ENCODE data around the gene RECQL5. TPM values are rescaled to one million over a fixed set of nuclear protein-coding genes. Genes with fewer than 3 reads are reported as not detected.

Gene RECQL5
- polyA plus RNA-seq, 1 donor: 51.9 TPM

DNA sequence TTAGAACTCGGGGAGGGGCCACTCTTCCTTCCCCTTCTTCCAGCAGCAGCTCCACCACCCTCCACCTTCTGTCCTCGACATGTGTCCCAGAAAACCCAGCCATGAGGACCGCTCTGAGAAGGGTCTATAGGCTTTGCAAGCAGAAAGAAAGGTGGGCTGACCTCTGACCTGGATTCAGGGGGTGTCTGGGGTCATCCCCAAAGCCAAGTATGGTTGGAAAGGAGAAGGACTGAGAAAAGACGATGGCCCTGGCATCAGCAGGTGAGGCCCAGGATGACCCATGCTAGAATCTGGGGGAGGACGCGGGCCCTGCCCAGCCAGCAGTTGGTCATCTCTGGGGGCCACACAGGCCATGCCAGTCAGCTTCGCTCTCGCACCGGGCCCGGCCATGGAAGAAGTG, 39.9 kb downstream of the RECQL5 start:
- Histone ChIP-seq H3K4me3 (ENCODE audit: low read length) (no peak overlapping the region), H3K27me3 (ENCODE audit: control insufficient read depth, insufficient read depth, low read length) (no peaks in the 10 kb centered on the region), H3K36me3 (ENCODE audit: control insufficient read depth, insufficient read depth, low read length) (peaks cover 89% of the 10 kb centered on the region), H3K4me1 (ENCODE audit: control insufficient read depth, insufficient read depth, low read length) (peaks cover under 1% of the 10 kb centered on the region), H3K9me3 (ENCODE audit: control insufficient read depth, low read depth, low read length) (peaks cover 2% of the 10 kb centered on the region), H3K27ac (ENCODE audit: low read length) (no peak overlapping the region)
- DNase-seq: no peak
- WGBS (ENCODE audit: insufficient coverage, low lambda C conversion rate): no CpG with 5 or more reads among the region's 10 CpGs

DNA sequence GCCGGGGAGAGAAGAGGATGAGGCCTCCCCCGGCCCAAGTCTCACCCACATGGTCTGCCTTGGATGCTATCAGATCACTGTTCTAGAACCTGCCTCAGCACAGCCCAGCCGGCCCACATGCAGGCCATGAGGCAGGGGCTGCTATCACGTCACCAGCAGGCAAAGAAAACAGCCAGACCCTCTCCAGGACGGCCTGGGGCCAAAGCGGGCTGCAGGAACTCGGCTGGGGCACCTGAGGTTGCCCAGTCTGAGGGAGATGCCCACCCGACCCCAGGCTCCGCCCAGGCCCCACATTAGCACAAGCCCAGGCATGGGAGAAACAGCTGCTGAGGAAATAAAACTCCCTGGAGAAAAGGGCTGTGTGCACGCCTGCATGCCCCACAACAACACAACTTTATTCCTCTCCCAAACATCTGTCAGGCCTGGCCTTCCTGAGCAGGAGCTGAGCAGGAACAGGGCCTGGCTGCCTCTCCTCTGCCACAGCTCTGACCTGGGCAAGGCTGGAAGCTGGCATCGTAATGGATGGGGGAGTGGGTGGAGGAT, 40.4 kb downstream of the RECQL5 start:
- H3K36me3 ChIP-seq (ENCODE audit: control insufficient read depth, insufficient read depth, low read length): peaks cover 90% of the 10 kb centered on the region

DNA sequence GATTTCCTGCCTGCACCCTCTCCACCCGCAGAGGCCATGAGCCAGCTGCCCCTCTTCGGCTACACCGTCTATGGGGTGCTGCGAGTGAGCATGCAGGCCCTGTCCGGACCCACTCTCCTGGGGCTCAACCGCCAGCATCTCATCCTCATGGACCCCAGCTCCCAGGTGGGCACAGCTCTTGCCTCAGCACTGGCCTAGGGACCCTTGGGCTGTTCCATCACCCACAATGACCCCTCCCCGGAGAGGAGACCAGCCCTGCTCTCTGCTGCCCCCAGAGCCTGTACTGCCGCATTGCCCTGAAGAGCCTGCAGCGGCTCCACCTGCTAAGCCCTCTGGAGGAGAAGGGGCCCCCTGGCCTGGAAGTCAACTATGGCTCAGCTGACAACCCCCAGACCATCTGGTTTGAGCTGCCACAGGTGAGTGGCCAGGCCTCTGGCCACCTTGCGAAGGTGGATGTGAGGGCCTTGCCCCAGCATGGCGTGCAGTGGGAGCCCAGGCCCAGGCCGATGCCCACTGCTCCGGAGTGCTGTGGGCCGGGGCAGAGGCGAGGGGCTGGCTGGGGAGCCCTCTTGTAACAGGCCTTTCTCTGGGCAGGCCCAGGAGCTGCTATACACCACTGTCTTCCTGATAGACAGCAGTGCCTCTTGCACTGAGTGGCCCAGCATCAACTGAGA, 41.0 kb downstream of the RECQL5 start:
- no peak overlapping the region for H3K4me3 ChIP-seq (ENCODE audit: low read length)
- no peak for DNase-seq
- no peaks in the 10 kb centered on the region for H3K4me1 ChIP-seq (ENCODE audit: control insufficient read depth, insufficient read depth, low read length)
- peaks cover 90% of the 10 kb centered on the region for H3K36me3 ChIP-seq (ENCODE audit: control insufficient read depth, insufficient read depth, low read length)
- H3K9me3 ChIP-seq (ENCODE audit: control insufficient read depth, low read depth, low read length): no peaks in the 10 kb centered on the region
- no peaks in the 10 kb centered on the region for H3K27me3 ChIP-seq (ENCODE audit: control insufficient read depth, insufficient read depth, low read length)
- WGBS (ENCODE audit: insufficient coverage, low lambda C conversion rate): no CpG with 5 or more reads among the region's 15 CpGs
- no peak overlapping the region for H3K27ac ChIP-seq (ENCODE audit: low read length)

More for the DNA sequence above, 40.4 kb downstream of the RECQL5 start:
- Histone ChIP-seq H3K27ac (ENCODE audit: low read length) (no peak overlapping the region), H3K4me1 (ENCODE audit: control insufficient read depth, insufficient read depth, low read length) (no peaks in the 10 kb centered on the region), H3K9me3 (ENCODE audit: control insufficient read depth, low read depth, low read length) (peaks cover 2% of the 10 kb centered on the region), H3K4me3 (ENCODE audit: low read length) (no peak overlapping the region), H3K27me3 (ENCODE audit: control insufficient read depth, insufficient read depth, low read length) (no peaks in the 10 kb centered on the region)
- no peak for DNase-seq
- no CpG with 5 or more reads among the region's 11 CpGs for WGBS (ENCODE audit: insufficient coverage, low lambda C conversion rate)

DNA sequence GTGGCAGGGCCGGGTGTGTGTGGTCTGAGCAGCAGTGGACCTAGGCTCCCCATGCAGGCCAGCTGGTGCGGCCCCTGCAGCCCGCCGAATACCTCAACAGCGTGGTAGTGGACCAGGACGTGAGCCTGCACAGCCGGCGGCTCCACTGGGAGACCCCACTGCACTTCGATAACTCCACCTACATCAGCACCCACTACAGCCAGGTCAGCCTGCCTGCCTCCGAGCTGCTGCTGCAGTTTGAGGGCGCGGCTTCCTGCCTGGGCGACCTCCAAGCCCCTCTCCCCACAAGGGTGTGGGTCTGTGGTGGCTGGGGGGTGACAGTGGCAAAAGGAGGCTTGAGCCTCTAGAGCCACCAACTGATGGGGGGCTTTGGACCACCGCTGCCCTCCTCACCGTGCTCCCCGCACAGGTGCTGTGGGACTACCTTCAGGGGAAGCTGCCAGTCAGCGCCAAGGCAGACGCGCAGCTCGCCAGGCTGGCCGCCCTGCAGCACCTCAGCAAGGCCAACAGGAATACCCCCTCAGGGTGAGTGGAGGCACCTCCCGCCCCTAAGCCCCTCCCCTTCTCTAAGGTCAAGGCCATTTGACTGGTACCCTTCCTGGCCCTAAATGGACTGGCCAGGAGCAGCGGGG, 42.1 kb downstream of the RECQL5 start:
- no peaks in the 10 kb centered on the region for H3K4me1 ChIP-seq (ENCODE audit: control insufficient read depth, insufficient read depth, low read length)
- H3K36me3 ChIP-seq (ENCODE audit: control insufficient read depth, insufficient read depth, low read length): peaks cover 91% of the 10 kb centered on the region
- DNase-seq: no peak
- H3K27ac ChIP-seq (ENCODE audit: low read length): no peak overlapping the region
- H3K9me3 ChIP-seq (ENCODE audit: control insufficient read depth, low read depth, low read length): no peaks in the 10 kb centered on the region
- no peak overlapping the region for H3K4me3 ChIP-seq (ENCODE audit: low read length)
- no peaks in the 10 kb centered on the region for H3K27me3 ChIP-seq (ENCODE audit: control insufficient read depth, insufficient read depth, low read length)
- no CpG with 5 or more reads among the region's 23 CpGs for WGBS (ENCODE audit: insufficient coverage, low lambda C conversion rate)

DNA sequence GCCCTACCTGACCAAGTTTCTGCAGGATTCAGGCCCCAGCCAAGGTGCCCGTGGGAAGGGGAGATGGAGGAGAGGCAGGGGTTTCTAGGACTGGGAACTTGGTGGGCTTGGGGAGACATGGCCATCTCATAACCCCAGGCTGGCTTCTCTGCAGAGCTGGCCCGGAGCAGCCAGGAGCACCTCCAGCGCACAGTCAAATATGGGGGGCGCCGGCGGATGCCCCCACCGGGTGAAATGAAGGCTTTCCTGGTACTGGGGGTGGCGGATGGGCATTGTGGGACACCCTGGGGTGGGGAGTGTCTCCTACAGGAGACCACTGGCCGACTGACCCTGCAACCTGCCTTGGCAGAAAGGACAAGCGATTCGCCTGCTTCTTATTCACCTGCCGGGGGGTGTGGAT, 42.9 kb downstream of the RECQL5 start:
- no peaks in the 10 kb centered on the region for H3K9me3 ChIP-seq (ENCODE audit: control insufficient read depth, low read depth, low read length)
- no CpG with 5 or more reads among the region's 12 CpGs for WGBS (ENCODE audit: insufficient coverage, low lambda C conversion rate)
- no peak overlapping the region for H3K4me3 ChIP-seq (ENCODE audit: low read length)
- no peak overlapping the region for H3K27ac ChIP-seq (ENCODE audit: low read length)
- peaks cover 8% of the 10 kb centered on the region for H3K4me1 ChIP-seq (ENCODE audit: control insufficient read depth, insufficient read depth, low read length)
- DNase-seq: no peak
- H3K36me3 ChIP-seq (ENCODE audit: control insufficient read depth, insufficient read depth, low read length): peaks cover 93% of the 10 kb centered on the region
- no peaks in the 10 kb centered on the region for H3K27me3 ChIP-seq (ENCODE audit: control insufficient read depth, insufficient read depth, low read length)

GRCh38 chr17:75623386-75623785, 43.6 kb downstream of the RECQL5 start:
- no peak overlapping the region for H3K4me3 ChIP-seq (ENCODE audit: low read length)
- peaks cover 93% of the 10 kb centered on the region for H3K36me3 ChIP-seq (ENCODE audit: control insufficient read depth, insufficient read depth, low read length)
- H3K27me3 ChIP-seq (ENCODE audit: control insufficient read depth, insufficient read depth, low read length): no peaks in the 10 kb centered on the region
- WGBS (ENCODE audit: insufficient coverage, low lambda C conversion rate): 93% methylated on average over 5 of the region's 9 CpGs
- peaks cover 9% of the 10 kb centered on the region for H3K4me1 ChIP-seq (ENCODE audit: control insufficient read depth, insufficient read depth, low read length)
- H3K9me3 ChIP-seq (ENCODE audit: control insufficient read depth, low read depth, low read length): peaks cover 2% of the 10 kb centered on the region
- no peak overlapping the region for H3K27ac ChIP-seq (ENCODE audit: low read length)
- DNase-seq: no peak

- H3K27ac ChIP-seq (ENCODE audit: low read length): no peak overlapping the region
- WGBS (ENCODE audit: insufficient coverage, low lambda C conversion rate): 100% methylated on average over 1 of the region's 15 CpGs
- no peak overlapping the region for H3K4me3 ChIP-seq (ENCODE audit: low read length)
- DNase-seq: no peak
- peaks cover 93% of the 10 kb centered on the region for H3K36me3 ChIP-seq (ENCODE audit: control insufficient read depth, insufficient read depth, low read length)
- H3K4me1 ChIP-seq (ENCODE audit: control insufficient read depth, insufficient read depth, low read length): peaks cover 13% of the 10 kb centered on the region
- H3K9me3 ChIP-seq (ENCODE audit: control insufficient read depth, low read depth, low read length): peaks cover 2% of the 10 kb centered on the region
- no peaks in the 10 kb centered on the region for H3K27me3 ChIP-seq (ENCODE audit: control insufficient read depth, insufficient read depth, low read length)
Measured at GRCh38 chr17:75622771-75623273, 44.1 kb downstream of the RECQL5 start.

GRCh38 chr17:75622076-75622475, 44.9 kb downstream of the RECQL5 start:
- H3K27ac ChIP-seq (ENCODE audit: low read length): no peak overlapping the region
- H3K27me3 ChIP-seq (ENCODE audit: control insufficient read depth, insufficient read depth, low read length): no peaks in the 10 kb centered on the region
- H3K9me3 ChIP-seq (ENCODE audit: control insufficient read depth, low read depth, low read length): peaks cover 2% of the 10 kb centered on the region
- H3K4me3 ChIP-seq (ENCODE audit: low read length): no peak overlapping the region
- H3K36me3 ChIP-seq (ENCODE audit: control insufficient read depth, insufficient read depth, low read length): peaks cover 92% of the 10 kb centered on the region
- DNase-seq: no peak
- WGBS (ENCODE audit: insufficient coverage, low lambda C conversion rate): 83% methylated on average over 1 of the region's 8 CpGs
- H3K4me1 ChIP-seq (ENCODE audit: control insufficient read depth, insufficient read depth, low read length): peaks cover 18% of the 10 kb centered on the region

DNA sequence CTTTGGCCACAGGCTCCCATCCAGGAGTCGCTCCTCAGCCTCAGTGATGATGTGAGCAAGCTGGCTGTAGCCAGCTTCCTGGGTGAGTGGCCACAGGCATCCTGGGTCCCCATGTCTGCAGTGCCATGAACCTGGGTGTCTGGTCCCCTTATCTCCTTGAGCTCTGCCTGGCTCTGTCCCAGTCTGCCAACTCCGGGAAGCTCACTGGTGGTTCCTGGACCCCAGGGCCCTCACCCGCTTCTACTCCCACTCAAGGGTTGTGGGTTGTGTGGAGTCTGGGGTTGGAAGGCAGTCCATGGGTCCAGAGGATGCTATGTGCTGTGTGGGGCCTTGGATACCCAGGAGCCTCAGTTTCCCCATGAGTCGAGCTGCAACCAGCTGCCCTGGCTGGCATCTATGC, 45.5 kb downstream of the RECQL5 start:
- Histone ChIP-seq H3K27ac (ENCODE audit: low read length) (no peak overlapping the region), H3K9me3 (ENCODE audit: control insufficient read depth, low read depth, low read length) (peaks cover 4% of the 10 kb centered on the region), H3K4me1 (ENCODE audit: control insufficient read depth, insufficient read depth, low read length) (peaks cover 24% of the 10 kb centered on the region), H3K27me3 (ENCODE audit: control insufficient read depth, insufficient read depth, low read length) (no peaks in the 10 kb centered on the region), H3K4me3 (ENCODE audit: low read length) (no peak overlapping the region), H3K36me3 (ENCODE audit: control insufficient read depth, insufficient read depth, low read length) (peaks cover 92% of the 10 kb centered on the region)
- DNase-seq: no peak
- no CpG with 5 or more reads among the region's 4 CpGs for WGBS (ENCODE audit: insufficient coverage, low lambda C conversion rate)

DNA sequence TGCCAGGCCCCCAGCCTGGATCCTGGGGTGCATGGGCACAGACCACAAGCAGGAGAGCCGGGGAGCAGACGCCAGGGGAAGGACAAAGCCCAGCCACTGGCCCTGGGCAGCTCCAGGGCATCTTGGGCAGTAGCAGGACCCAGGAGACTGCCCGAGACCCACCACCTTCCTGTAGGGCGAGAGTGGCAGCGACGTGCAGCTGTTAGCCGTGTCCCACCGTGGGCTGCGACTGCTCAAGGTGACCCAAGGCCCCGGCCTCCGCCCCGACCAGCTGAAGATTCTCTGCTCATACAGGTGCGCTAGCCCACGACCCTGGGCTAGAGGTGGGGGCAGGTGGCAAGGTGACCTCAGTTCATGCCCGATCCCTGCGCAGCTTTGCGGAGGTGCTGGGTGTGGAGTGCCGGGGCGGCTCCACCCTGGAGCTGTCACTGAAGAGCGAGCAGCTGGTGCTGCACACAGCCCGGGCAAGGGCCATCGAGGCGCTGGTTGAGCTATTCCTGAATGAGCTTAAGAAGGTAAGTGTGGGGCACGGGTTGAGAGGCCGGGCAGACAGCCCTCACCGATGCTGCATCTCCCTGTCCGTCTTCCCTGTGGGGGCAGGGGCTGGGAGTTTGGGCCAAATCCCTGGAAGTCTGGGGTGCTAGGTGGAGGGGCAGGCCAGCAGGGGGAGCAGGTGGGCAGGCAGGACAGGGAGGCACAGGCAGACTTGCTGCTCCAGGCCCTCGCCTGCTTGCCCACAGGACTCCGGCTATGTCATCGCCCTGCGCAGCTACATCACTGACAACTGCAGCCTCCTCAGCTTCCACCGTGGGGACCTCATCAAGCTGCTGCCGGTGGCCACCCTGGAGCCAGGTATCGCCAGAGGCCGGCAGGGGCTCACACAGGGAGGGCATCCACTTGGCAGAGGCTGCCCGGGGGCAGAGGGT, 47.2 kb downstream of the RECQL5 start:
- DNase-seq: no peak
- Histone ChIP-seq H3K9me3 (ENCODE audit: control insufficient read depth, low read depth, low read length) (peaks cover 12% of the 10 kb centered on the region), H3K36me3 (ENCODE audit: control insufficient read depth, insufficient read depth, low read length) (peaks cover 92% of the 10 kb centered on the region), H3K27me3 (ENCODE audit: control insufficient read depth, insufficient read depth, low read length) (no peaks in the 10 kb centered on the region), H3K27ac (ENCODE audit: low read length) (no peak overlapping the region), H3K4me3 (ENCODE audit: low read length) (no peak overlapping the region), H3K4me1 (ENCODE audit: control insufficient read depth, insufficient read depth, low read length) (peaks cover 41% of the 10 kb centered on the region)
- no CpG with 5 or more reads among the region's 36 CpGs for WGBS (ENCODE audit: insufficient coverage, low lambda C conversion rate)
